Renal cortex interstitium (tissue), 11 donors: ENCODE results near the gene ORAI1. TPM values are rescaled to one million over a fixed set of nuclear protein-coding genes. Genes with fewer than 3 reads are reported as not detected.

Source experiments
- DNase-seq, 11 donors: peaks; one replicate each; pipeline ENCODE4 v3.0.0-alpha.2; 2013; ENCODE audit warnings: low read depth in 9 of 11, low spot score in 4 of 11; ENCODE audit errors: extremely low read depth in 1 of 11
- polyA plus RNA-seq, 3 donors: library from polyadenylated mRNA; unstranded; fragments of 120-200 nt; gene quantifications; one replicate each; pipeline ENCODE4 v1.2.1, GENCODE V29; 2013; ENCODE audit not compliant: insufficient read length in 3 of 3

The ORAI1 gene
- polyA plus RNA-seq, 3 donors: 10.2 to 15.1 (median 13.1) TPM

- DNase-seq: no peak
These were observed 35.7 kb upstream of the ORAI1 start for GRCh38 chr12:121590476-121591143.

- no peak for DNase-seq
These were observed 34.0 kb upstream of the ORAI1 start for GRCh38 chr12:121592320-121592719.

GRCh38 chr12:121595520-121595919 is 30.8 kb upstream of the ORAI1 start:
- DNase-seq: no peak

- no peak for DNase-seq
These were observed 29.8 kb upstream of the ORAI1 start for GRCh38 chr12:121596526-121596925.

- no peak for DNase-seq
These were observed 25.5 kb upstream of the ORAI1 start for GRCh38 chr12:121600702-121601336.

GRCh38 chr12:121602766-121603165 is 23.6 kb upstream of the ORAI1 start:
- no peak for DNase-seq

- DNase-seq: no peak
These were observed 22.7 kb upstream of the ORAI1 start for GRCh38 chr12:121603581-121603980.

GRCh38 chr12:121608301-121608700 is 18.0 kb upstream of the ORAI1 start:
- DNase-seq: no peak

- DNase-seq: peak in 6 of 11 donors; percentile 26 to 55 (median 42)
These were observed 15.8 kb upstream of the ORAI1 start for GRCh38 chr12:121610239-121611149.

GRCh38 chr12:121611306-121611705 is 15.0 kb upstream of the ORAI1 start:
- no peak for DNase-seq

GRCh38 chr12:121613462-121613861 is 12.9 kb upstream of the ORAI1 start:
- DNase-seq: no peak

- no peak for DNase-seq
These were observed 11.4 kb upstream of the ORAI1 start for GRCh38 chr12:121614872-121615467.

- DNase-seq: no peak
These were observed 7.6 kb upstream of the ORAI1 start for GRCh38 chr12:121618659-121619233.

GRCh38 chr12:121620333-121620891 is 5.9 kb upstream of the ORAI1 start:
- no peak for DNase-seq

- DNase-seq: peak in 9 of 11 donors; percentile 29 to 62 (median 45)
These were observed 717 bp downstream of the ORAI1 start for GRCh38 chr12:121626853-121627640.

GRCh38 chr12:121628037-121628436 is 1.7 kb downstream of the ORAI1 start:
- DNase-seq: no peak

GRCh38 chr12:121628536-121628935 is 2.2 kb downstream of the ORAI1 start:
- no peak for DNase-seq

- no peak for DNase-seq
These were observed 4.5 kb downstream of the ORAI1 start for GRCh38 chr12:121630791-121631355.
